GM12873 (cell line): Measurements from ENCODE around the gene GPR146.

ENCODE experiments used
- TF ChIP-seq, protein P1 (sequence below): IDR thresholded peaks from 2 replicates; pipeline ENCODE4 v1.5.1; 2012; ENCODE audit warnings: low read depth, mild to moderate bottlenecking, moderate library complexity, low read length, control low read depth; ENCODE audit not compliant: insufficient read depth; ENCODE audit errors: missing control alignments

Gene GPR146

DNA sequence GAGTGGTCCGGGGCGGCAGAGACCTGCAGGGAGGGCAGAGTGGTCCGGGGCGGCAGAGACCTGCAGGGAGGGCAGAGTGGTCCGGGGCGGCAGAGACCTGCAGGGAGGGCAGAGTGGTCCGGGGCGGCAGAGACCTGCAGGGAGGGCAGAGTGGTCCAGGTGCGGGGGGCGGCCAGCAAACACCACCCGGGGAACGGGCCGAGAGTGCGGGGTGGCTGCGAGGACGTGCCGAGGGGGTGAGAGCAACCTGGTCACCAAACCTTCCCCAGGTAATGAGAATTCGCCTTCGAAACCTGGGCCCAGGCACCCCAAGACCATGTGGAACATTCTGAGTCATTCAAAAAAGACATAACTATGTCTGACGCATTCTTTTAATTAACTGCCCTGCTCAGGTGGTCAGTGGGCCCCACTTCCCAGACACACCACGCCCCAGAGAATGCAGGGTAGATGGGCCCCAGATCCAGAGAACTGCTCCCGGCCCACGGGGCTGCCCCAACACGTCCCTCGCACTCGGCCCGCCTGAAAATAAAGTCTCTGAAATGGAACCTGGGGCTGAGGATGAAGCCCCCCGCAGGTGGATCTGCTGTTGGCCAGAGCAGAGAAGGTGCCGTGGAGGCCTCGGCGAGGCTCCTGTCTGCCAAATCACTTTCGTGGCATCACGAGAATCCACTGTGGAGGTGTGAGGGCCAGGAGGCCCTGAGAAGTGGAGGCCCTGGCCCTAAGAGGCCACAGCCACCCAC lies 12.5 kb upstream of the GPR146 start:
- TF ChIP-seq, protein P1, sequence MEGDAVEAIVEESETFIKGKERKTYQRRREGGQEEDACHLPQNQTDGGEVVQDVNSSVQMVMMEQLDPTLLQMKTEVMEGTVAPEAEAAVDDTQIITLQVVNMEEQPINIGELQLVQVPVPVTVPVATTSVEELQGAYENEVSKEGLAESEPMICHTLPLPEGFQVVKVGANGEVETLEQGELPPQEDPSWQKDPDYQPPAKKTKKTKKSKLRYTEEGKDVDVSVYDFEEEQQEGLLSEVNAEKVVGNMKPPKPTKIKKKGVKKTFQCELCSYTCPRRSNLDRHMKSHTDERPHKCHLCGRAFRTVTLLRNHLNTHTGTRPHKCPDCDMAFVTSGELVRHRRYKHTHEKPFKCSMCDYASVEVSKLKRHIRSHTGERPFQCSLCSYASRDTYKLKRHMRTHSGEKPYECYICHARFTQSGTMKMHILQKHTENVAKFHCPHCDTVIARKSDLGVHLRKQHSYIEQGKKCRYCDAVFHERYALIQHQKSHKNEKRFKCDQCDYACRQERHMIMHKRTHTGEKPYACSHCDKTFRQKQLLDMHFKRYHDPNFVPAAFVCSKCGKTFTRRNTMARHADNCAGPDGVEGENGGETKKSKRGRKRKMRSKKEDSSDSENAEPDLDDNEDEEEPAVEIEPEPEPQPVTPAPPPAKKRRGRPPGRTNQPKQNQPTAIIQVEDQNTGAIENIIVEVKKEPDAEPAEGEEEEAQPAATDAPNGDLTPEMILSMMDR: no peak

DNA sequence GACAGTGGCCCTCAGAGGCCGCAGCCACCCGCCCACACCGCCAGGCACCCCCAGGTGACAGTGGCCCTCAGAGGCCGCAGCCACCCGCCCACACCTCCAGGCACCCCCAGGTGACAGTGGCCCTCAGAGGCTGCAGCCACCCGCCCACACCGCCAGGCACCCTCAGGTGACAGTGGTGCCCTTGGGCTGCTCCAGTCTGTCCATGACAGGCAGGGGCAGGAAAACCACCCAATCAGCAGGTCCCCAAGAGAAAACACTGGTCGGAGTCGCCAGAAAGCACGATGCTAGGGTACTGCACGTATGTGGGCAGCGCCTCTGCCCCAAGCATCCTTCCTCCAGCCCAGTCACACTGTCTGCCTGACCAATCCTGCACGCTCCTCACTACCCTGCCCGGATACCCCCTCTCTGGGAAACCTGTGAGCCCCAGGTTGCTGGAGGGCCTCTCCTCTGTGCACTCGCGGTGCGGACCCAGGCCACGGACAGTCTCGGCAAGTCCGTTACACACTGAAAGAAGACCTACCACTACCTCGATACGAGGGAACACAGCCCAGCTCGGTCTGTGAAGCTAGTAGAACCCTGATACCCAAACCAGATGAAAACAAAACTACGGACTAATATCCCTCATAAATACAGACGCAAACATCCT lies 11.7 kb upstream of the GPR146 start:
- TF ChIP-seq, protein P1: no peak

DNA sequence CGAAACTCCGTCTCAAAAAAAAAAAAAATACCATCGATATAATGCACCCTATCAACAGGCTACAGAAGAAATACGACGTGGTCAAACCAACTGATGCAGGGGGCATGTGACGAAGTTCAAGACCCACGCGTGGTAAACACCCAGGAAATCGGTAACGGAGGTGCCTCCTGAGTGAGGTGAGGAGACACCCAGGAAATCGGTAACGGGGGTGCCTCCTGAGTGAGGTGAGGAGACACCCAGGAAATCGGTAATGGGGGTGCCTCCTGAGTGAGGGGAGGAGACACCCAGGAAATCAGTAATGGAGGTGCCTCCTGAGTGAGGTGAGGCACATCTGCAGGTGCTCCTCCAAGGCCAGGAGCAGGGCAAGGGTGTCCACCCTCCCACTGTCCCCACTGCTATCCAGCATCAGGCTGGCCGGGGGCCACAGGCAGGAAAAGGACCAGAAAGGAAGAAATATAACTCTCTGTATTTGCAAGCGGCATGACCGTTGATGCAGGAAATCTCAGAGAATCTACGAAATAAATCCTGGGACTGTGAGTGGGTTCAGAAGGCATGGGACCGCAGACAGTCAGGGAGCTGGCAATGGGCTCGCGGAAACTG lies 10.7 kb upstream of the GPR146 start:
- TF ChIP-seq, protein P1: no peak

DNA sequence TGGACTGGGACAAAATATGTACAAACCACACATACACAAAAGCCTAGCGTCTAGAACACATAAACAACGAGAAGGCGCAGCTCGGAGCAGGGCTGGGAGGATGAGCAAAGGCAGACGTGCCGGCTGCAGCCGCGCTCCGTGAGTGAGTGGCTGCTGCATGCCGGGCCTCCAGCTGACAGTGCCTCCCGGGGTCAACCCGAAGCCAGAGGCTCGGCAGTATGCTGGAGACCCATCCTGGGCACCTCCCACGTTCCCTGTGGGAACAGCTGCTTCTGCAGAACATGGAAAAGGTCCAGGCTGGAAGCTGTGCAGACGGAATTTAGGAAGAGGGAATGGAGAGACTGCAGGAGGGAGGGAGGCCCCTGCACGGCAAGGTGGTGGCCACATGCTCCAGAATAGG lies 3.6 kb upstream of the GPR146 start:
- TF ChIP-seq, protein P1: no peak

DNA sequence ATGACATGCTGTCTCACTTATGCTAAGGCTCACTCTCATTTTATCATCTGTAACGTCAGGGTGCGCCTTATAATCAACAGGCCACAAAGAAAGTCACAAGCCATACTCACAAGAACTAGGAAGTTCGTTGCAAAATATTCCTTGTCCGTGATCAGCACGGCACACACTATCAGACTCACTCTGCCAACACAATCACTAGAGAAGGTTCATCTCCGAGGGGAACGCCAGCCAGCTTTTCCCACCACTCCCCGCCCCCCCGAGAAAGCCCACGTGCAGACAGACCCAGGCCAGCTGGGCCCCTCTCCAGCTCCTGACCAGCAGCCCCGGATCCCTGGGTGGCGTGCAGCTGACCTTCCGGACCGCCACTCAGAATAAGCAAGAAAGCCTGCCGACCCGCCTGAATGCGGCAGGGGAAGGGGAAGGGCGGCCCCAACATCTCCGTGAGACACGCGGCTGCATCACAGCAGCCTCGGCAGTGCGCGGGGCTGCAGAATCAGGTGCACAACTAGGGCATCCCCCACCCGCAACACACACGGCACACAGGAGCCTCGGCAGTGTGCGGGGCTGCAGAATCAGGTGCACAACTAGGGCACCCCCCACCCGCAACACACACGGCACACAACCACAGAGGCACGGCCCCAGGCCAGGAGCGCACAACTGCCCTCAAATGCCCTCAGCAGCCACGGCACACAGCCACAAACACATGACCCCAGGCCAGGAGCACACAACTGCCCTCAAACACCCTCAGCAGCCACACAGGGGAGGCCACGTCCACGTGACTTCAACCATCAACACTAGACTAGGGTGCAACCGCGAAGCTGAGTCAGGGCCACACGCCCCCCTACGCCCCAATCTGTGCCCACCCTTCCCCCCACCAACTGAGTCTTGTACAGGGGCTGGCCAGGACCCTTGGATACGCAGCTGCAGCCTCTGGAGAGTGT lies 2.5 kb upstream of the GPR146 start:
- TF ChIP-seq, protein P1: no peak

DNA sequence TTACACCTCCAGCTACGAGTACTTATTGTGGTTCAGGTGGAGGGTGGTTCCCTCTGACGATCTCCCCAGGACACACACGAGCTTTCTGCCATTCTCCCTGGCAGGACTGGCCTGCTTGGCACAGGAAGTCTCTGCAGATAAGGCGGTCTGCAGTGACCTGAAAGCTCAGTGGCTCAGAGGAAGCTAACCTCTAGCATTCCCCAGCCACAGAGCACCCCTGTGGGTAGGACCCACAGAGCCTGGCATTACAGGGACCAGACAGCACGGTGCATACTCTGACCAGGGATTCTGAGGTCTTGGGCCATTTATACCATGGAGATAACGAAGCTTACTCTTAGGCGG lies 1.9 kb upstream of the GPR146 start:
- TF ChIP-seq, protein P1: no peak
